SU-DHL-6 (cell line): ENCODE results near the gene RANBP17.

Experiments used
- H2AFZ ChIP-seq: fragments of 200-600 bp; sonication (generic); 2 replicates; pipeline ENCODE4 v1.6.1; 2014; ENCODE audit warnings: low read depth, mild to moderate bottlenecking, moderate library complexity, mixed read lengths, antibody characterized with exemption, low read length; ENCODE audit not compliant: severe bottlenecking
- H3F3A ChIP-seq: fragments of 200-600 bp; shearing (Covaris generic); 2 replicates; pipeline ENCODE4 v1.6.0; 2016; ENCODE audit warnings: antibody characterized with exemption, mild to moderate bottlenecking; ENCODE audit not compliant: insufficient read depth
- H3K27ac ChIP-seq: fragments of 200-600 bp; sonication (generic); 2 replicates; pipeline ENCODE4 v1.5.1; 2016; ENCODE audit warnings: low read depth, mild to moderate bottlenecking, low read length, moderate library complexity, mixed read lengths
- H3K27me3 ChIP-seq: fragments of 200-600 bp; sonication (generic), shearing (Covaris generic); 2 replicates; pipeline ENCODE4 v1.6.0; 2014; ENCODE audit warnings: mild to moderate bottlenecking, low read length
- H3K36me3 ChIP-seq: fragments of 200-600 bp; sonication (generic); 2 replicates; pipeline ENCODE4 v1.6.1; 2014; ENCODE audit warnings: mild to moderate bottlenecking, low read length, mixed read lengths
- H3K4me2 ChIP-seq: fragments of 300-600, 200-600 bp; shearing (Covaris generic), sonication (generic); 2 replicates; pipeline ENCODE4 v1.6.0; 2014; ENCODE audit warnings: low read length, low read depth, mild to moderate bottlenecking; ENCODE audit not compliant: poor library complexity, severe bottlenecking
- H3K4me3 ChIP-seq: fragments of 200-600 bp; sonication (generic); 2 replicates; pipeline ENCODE4 v1.5.1; 2014; ENCODE audit warnings: antibody characterized with exemption, low read length, mild to moderate bottlenecking, mixed read lengths; ENCODE audit not compliant: insufficient read depth, poor library complexity, severe bottlenecking
- H3K79me2 ChIP-seq: fragments of 200-600 bp; sonication (generic); 2 replicates; pipeline ENCODE4 v1.6.1; 2014; ENCODE audit warnings: mild to moderate bottlenecking, low read length, moderate library complexity; ENCODE audit not compliant: insufficient read depth
- H3K9ac ChIP-seq: fragments of 200-600 bp; sonication (generic); 2 replicates; pipeline ENCODE4 v1.7.0; 2014; ENCODE audit warnings: mild to moderate bottlenecking, low read length
- H3K9me2 ChIP-seq: fragments of 200-600 bp; sonication (generic); replicated peaks from 2 replicates; pipeline ENCODE4 v1.6.1; 2014; ENCODE audit warnings: low read length; ENCODE audit not compliant: insufficient read depth
- H3K9me3 ChIP-seq: fragments of 200-600 bp; sonication (generic); 2 replicates; pipeline ENCODE4 v1.6.1; 2014; ENCODE audit warnings: low read length, mixed read lengths; ENCODE audit not compliant: insufficient read depth
- H4K20me1 ChIP-seq: fragments of 200-600 bp; sonication (generic); 2 replicates; pipeline ENCODE4 v1.6.1; 2014; ENCODE audit warnings: low read depth, mild to moderate bottlenecking, antibody characterized with exemption, low read length, moderate library complexity, mixed read lengths
- EZH2phosphoT487 ChIP-seq: fragments of 200-600 bp; sonication (generic), shearing (Covaris generic); conservative IDR thresholded peaks from 2 replicates; pipeline ENCODE4 v1.6.1; 2018; ENCODE audit warnings: mild to moderate bottlenecking, antibody characterized with exemption, low read length, moderate library complexity, mixed read lengths
- TF ChIP-seq, protein P1 (sequence below): fragments of 200-600 bp; sonication (generic); IDR thresholded peaks from one replicate; pipeline ENCODE4 v1.5.1; 2017; ENCODE audit warnings: antibody characterized with exemption, mild to moderate bottlenecking, low read length, moderate library complexity; ENCODE audit not compliant: insufficient read depth, poor library complexity, severe bottlenecking

RANBP17 gene

DNA sequence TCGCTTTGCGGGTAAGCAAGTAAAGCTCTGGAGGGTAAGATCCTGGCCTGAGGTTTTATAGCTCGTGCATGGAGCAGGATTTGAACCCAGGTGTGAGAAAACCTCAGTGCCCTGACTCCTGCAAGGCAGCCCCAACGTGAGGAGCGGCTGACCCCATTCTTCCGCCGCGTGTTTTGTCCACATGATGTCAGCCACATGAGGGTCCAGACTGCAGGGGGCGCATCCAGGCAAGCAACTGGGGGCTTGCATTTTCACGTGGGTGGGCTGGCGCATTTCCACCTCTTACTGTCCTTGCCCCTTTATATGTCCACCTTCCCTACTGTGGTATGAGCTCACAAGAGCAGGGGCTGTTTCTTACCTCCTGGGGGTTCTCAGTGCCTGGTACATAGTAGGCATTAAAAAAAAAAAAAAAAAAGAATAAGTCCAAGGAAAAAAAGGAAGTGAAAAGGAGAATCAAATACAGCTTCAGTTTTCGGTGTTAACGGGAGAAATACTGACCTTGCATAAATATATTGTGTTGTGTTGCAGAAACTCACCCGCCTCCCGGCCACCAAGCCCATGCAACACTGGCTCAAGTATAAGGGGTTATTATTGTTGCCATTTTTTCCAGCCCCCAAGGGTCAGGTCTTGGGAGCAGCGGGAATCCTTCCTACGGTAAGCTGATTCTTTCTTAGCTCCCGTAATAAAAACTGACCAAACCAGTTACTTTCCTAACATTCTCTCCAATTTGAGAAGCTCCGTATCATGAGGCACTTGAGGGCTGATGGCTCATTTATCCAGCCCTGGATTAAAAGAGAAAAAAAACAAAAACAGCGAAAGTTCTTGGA, 462.2 kb downstream of the RANBP17 start:
- Histone ChIP-seq H3K36me3 (no peaks in the 10 kb centered on the region), H3K27me3 (no peaks in the 10 kb centered on the region), H3K9ac (no peak overlapping the region), H4K20me1 (no peaks in the 10 kb centered on the region), H3K79me2 (no peaks in the 10 kb centered on the region), H2AFZ (no peak overlapping the region), H3K27ac (no peak overlapping the region), H3K9me3 (no peaks in the 10 kb centered on the region), H3K4me2 (no peak overlapping the region), H3K9me2 (no peaks in the 10 kb centered on the region), H3K4me3 (no peak overlapping the region), H3F3A (no peaks in the 10 kb centered on the region)
- TF ChIP-seq, protein P1, sequence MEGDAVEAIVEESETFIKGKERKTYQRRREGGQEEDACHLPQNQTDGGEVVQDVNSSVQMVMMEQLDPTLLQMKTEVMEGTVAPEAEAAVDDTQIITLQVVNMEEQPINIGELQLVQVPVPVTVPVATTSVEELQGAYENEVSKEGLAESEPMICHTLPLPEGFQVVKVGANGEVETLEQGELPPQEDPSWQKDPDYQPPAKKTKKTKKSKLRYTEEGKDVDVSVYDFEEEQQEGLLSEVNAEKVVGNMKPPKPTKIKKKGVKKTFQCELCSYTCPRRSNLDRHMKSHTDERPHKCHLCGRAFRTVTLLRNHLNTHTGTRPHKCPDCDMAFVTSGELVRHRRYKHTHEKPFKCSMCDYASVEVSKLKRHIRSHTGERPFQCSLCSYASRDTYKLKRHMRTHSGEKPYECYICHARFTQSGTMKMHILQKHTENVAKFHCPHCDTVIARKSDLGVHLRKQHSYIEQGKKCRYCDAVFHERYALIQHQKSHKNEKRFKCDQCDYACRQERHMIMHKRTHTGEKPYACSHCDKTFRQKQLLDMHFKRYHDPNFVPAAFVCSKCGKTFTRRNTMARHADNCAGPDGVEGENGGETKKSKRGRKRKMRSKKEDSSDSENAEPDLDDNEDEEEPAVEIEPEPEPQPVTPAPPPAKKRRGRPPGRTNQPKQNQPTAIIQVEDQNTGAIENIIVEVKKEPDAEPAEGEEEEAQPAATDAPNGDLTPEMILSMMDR = no peak
- no peak for TF ChIP-seq EZH2phosphoT487

DNA sequence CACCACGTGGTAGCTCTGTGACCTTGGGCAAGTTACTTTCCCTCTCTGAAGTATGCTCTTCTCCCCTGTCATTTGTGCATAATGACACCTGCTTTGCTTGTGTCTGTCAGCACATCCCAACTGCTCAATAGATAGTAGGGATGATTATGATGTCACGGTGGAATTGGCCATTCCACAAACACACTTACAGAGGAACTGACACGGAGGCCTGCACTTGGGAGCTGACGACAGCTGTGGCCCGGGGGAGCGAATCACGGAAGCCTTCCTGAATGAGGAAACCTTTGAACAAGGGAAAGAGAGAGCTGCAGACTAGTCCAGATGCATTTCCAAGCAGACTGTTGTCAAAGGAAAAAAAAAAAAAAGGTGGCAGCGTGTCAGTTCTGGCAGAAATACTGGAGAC, 468.2 kb downstream of the RANBP17 start:
- Histone ChIP-seq H3K4me2 (no peak overlapping the region), H3K79me2 (no peaks in the 10 kb centered on the region), H3F3A (no peaks in the 10 kb centered on the region), H3K27me3 (no peaks in the 10 kb centered on the region), H3K4me3 (no peak overlapping the region), H3K27ac (no peak overlapping the region), H4K20me1 (no peaks in the 10 kb centered on the region), H3K36me3 (no peaks in the 10 kb centered on the region), H2AFZ (no peak overlapping the region), H3K9me3 (no peaks in the 10 kb centered on the region), H3K9me2 (no peaks in the 10 kb centered on the region), H3K9ac (no peak overlapping the region)
- TF ChIP-seq EZH2phosphoT487 = no peak
- TF ChIP-seq, protein P1 = no peak

DNA sequence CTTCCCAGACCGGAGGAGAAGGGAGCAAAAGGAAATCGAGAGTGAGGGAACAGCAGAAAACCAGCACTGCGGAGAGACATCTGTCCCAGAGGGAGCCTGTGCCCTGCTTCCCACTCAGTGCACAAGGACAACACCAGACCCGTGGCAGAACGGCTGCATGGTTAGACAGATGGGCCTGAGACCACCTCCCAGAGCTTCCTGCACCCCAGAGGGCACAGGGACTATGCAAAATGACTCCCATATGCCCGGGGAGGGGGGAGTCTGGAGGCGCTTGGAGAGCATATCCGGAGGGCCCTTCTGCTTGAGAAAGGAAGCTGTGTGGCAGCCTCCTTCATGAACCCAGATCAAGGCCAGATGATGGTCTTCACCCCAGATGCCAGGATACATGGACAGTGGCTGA, 473.8 kb downstream of the RANBP17 start:
- Histone ChIP-seq H4K20me1 (no peaks in the 10 kb centered on the region), H3K27ac (no peak overlapping the region), H3K4me2 (no peak overlapping the region), H3K9me3 (no peaks in the 10 kb centered on the region), H3K9ac (no peak overlapping the region), H3F3A (no peaks in the 10 kb centered on the region), H3K27me3 (no peaks in the 10 kb centered on the region), H3K9me2 (no peaks in the 10 kb centered on the region), H3K36me3 (no peaks in the 10 kb centered on the region), H3K4me3 (no peak overlapping the region), H2AFZ (no peak overlapping the region), H3K79me2 (no peaks in the 10 kb centered on the region)
- TF ChIP-seq, protein P1 = no peak
- no peak for TF ChIP-seq EZH2phosphoT487
